GM21526 (cell line): Measurements from ENCODE around the gene HDGFL2.

Experiments used
- ATAC-seq: cut with Tn5 transposase; IDR thresholded peaks from one replicate; pipeline ENCODE4 v1.9.1; 2021; ENCODE audit warnings: moderate library complexity; ENCODE audit not compliant: unreplicated experiment, low FRiP score

HDGFL2 gene

DNA sequence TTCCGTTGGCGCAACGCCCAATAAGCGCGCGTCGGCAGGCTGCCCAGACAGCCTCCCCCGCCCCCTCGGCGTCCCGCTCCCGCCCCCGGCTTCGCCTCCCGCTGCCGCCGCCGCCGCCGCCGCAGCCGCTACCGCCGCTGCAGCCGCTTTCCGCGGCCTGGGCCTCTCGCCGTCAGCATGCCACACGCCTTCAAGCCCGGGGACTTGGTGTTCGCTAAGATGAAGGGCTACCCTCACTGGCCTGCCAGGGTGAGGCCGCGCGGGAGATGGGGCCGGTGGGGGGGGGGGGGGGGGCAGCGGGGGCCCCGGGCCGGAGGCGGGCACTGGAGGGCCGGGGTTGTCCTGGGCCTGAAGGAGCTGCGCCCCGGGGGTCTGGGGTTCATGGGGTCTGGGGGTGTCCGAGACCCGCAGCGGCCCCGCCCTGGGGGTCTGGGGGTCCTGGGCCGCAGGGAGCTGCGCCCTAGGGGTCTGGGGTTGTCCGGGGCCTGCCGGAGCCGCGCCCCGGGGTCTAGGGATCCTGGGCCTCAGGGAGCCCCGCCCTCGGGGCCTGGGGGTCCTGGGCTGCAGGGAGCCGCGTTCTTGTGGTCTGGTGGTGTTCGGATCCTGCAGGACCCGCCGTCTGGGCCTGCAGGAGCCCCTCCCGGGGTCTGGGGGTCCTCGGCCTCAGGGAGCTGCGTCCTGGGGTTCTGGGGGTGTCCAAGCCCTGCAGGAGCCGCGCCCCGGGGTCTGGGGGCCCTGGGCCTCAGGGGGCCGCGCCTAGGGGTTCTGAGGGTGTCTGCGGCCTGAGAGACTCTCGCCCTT is at the start of gene HDGFL2:
TSS of gene HDGFL2 (plus strand) at position 124 of the 801 bp plus-strand sequence. CDS start at position 178, 54 bp downstream.
- no peak for ATAC-seq

DNA sequence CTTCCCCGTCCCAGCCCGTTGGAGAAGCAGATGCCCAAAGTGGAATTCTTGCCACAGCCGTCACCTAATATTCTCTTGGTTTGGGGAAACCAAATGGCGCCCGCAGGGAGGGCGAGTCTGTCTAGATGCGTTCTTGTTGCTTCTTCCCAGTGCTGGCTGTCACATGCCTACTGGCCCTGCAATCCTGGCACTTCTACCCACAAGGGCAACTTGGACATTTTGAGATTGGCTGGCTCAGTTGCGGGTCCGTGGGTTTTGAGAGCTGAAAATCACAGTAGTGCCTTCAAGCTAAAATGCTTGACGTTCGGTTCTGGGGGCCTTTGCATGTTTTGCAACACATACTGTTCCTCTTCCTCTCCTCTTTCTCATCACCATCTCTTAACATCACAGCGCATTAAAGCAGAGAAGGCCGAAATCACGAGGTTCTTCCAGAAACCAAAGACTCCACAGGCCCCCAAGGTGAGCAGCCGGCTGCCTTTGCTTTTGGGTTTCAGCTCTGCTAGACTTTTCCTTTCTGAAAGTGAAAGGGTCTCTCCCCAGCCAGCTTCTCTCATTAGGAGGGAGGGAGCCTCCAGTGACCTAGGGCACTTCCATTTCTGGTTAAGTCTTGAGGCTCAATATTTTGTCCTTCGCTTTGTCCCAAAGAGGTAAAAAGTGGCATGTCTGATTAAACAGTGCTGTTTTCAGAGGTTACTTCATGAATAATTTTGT is 48.5 kb upstream of the HDGFL2 start:
- ATAC-seq: no peak

DNA sequence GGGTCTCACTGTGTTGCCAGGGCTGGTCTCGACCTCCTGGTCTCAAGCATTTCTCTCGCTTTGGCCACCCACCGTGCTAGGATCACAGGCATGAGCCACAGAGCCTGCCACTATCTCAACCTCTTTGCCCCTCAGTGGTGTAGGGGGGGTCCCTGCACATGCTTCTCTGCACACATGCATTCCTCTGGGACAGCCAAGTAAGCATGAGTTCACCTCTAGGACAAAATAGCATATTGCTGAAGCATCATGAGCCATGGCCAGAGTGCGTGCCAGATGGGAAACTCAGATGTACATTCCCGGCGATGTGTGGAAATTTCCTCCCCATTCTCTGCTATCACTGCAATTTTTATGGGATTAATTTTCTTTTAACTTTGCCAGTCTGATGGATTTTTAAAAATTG is 46.6 kb upstream of the HDGFL2 start:
- ATAC-seq: no peak

DNA sequence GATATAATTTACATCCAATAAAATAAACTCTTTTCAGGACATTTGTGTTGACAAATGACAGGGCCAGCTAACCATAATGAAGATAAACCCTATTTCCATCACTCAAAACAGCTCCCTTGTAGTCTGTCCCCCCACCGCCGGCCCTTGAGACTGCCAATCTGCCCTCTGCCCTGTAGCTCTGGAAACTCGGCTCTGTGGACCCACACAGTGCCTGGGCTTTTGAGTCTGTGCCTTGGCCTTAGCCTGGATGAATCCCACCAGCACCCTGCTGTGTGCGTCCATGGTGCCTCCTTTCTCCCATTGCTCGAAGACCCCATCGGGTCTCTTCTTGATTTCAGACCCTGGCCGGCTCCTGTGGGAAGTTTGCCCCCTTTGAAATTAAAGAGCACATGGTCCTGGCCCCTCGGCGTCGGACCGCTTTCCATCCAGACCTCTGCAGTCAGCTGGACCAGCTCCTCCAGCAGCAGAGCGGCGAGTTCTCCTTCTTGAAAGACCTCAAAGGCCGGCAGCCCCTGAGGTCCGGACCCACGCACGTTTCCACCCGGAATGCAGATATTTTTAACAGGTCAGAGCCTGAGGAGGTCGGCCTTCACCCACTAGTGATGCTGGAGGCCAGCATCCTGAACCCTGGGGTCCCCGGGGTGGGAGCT is 43.6 kb upstream of the HDGFL2 start:
- no peak for ATAC-seq

DNA sequence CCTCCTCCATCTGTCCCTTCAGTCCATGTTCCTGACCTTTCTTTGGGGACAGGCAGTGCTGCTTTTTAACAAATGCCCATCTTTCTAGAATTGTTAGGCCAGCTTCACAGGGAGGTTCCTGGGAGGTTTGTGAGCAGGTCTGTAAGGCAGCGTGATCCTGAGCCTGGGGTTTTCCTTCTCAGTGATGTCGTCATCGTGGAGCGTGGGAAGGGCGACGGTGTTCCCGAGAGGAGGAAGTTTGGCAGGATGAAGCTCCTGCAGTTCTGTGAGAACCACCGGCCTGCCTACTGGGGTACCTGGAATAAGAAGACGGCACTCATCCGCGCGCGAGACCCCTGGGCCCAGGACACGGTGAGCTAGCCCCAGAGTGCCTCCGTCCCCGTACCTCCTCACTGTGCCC is 42.8 kb upstream of the HDGFL2 start:
- no peak for ATAC-seq

DNA sequence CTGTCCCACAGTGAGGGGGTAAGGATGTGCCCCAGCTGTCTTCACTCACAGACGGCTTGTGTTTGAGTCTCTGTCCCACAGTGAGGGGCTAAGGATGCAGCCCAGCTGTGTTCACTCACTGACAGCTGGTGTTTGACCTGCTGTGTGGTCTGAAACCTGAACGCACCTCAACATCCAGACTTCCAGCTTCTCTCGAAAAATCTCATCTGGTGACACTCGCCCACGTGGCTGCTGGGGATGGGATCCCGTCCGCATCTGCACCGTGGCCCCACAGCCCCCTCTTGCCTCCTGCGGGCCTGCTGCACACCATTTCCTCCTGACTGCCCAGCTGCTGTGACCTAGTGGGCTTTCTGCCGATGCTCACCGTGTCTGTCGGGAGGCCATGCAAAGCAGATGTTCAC is 42.3 kb upstream of the HDGFL2 start:
- no peak for ATAC-seq

DNA sequence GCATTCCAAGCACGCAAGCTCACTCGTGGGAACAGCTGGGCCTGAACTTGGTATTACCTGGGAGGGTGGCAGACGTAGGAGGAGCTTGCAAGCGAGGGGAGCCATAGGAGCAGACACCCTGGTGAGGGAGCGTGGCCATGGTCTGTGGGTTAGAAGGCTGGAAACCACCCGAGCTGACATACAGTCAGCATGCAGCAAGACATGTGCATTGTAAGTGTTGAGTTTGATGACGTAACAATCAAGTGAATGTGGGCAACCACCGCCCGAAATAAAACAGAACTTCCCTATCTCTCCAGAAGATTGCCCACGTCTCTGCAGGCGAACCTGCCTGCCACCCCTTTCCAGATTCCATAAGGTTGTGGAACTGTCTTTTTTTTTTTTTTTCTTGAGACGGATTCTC is 41.3 kb upstream of the HDGFL2 start:
- no peak for ATAC-seq

DNA sequence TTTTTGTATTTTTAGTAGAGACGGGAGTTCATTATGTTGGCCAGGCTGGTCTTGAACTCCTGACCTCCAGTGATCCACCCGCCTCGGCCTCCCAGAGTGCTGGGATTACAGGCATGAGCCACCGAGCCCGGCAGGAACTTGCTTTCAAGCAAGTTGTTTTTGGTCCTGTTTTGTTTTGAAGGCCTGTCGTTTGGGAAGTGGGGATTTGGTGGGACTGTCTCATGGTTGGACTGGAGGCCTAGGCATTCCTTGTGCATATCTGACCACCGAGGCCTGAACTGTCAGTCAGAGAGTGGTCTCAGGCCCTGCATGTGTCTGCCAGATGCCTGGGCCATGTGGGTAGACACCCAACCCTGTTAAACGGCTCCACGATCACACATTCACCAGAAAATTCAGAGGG is 40.8 kb upstream of the HDGFL2 start:
- no peak for ATAC-seq

DNA sequence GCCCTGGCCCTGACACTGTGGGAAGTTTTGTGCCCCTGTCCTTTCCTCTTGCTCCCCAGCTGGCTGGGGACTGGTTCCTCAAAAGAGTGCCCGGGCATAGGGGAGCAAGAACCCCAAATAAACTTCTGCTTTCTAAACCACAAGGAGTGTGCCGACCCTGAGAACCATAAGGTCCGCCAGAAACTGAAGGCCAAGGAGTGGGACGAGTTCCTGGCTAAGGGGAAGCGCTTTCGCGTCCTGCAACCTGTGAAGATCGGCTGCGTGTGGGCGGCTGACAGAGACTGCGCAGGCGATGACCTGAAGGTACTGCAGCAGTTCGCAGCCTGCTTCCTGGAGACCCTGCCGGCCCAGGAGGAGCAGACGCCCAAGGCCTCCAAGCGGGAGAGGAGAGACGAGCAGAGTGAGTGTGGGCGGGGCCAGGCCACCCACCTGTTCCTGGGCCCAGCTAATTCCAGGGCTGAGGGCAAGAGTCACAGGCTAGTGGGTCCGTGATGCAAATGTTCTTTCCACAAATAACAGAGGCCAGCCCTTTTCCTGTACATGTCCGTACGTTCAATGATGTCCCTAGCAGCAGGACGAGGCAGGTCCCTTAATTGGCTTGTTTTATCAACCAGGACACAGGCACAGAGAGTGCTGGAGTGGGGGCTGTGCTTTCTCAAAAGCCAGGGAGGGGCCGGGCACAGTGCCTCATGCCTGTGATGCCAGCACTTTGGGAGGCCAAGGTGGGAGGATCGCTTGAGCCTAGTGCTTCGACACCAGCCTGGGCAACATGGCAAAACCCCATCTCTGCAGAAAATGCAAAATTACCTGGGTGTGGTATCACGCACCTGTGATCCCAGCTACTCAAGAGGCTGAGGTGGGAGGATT is 40.1 kb upstream of the HDGFL2 start:
- ATAC-seq: no peak

DNA sequence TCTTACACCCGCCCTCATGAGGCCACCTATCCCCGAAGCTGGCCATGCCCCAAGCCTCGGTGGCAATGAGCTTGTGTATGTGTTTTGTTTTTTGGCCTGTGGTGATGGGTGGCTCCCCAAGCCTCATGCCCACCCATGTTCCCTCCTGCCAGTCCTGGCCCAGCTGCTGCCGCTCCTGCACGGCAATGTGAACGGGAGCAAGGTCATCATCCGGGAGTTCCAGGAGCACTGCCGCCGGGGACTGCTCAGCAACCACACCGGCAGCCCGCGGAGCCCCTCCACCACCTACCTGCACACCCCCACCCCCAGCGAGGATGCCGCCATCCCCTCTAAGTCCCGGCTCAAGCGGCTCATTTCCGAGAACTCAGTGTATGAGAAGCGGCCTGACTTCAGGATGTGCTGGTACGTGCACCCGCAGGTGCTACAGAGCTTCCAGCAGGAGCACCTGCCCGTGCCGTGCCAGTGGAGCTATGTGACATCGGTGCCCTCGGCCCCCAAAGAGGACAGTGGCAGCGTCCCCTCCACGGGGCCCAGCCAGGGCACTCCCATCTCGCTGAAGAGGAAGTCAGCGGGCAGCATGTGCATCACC is 39.1 kb upstream of the HDGFL2 start:
- ATAC-seq: no peak

DNA sequence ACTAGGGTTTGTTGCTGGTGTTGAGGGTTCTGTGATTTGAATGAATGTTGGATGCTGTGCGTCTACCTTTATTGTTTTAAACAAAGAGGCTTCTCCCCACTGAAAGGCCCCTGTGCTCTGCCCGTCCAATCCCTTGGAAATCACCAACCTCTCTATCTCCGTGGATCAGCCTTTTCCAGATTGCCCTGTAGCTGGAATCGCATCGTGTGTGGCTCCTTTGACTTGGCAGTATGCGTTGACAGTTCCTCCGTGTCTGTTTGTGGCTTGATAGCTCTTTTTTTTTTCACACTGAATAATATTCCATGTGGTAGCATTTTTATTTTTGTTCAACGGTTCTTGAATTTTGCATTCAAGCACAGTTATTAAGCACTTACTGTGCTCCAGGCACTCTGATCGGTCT is 37.7 kb upstream of the HDGFL2 start:
- ATAC-seq: no peak

DNA sequence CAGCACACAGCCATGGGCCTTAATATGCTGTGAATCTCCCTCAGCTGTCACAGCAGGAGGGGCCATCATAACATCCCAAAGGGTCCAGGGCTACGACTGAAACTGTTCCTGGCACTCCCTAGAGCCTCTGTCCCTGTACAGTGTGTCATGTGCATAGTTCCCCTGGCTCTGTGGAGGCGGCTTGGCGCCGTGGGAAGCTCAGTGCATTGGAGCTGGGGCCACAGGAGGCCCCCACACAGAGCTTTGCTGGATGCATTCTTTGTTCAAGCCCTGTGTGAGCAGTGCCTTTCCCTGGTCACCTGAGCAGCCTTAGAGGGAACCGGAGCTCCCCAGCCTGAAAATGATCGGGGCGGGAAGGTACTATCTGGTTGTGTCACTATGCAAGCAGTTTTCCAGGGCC is 35.9 kb upstream of the HDGFL2 start:
- no peak for ATAC-seq

DNA sequence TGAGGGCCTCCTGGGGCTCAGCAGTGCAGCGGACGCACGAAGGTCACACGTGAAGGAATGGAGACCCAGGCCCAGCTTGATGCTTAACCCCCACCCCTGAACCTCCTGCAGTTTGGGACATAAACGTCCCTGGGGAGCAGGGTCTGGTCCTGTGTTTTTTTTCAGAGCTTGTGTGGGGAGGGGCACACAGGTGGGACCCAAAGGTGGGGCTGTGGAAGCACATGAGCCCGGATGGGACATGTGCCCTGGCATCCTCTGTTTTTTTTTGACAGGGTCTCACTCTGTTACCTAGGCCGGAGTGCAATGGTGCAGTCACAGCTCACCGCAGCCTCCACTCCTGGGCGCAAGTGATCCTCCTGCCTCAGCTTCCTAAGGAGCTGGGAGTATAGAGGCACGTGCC is 35.0 kb upstream of the HDGFL2 start:
- ATAC-seq: no peak

DNA sequence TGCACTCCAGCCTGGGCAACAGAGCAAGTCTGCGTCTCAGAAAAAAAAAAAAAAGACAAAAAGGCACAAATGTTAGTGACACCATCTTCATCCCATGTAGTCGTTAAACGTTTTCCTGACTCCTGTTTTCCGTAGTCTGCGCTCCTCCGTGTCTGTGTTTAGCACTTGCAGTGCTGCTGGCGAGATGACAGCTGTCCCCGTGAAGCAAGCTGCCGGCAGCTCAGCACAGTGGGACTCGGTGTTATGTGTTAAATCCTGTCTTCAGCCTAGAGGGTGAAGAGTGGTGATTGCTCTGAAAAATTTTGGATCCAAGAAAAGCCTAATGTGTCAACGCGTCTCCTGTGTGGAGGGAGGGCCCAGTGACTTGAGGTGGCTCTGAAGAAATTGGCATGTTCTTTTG is 32.9 kb upstream of the HDGFL2 start:
- no peak for ATAC-seq

DNA sequence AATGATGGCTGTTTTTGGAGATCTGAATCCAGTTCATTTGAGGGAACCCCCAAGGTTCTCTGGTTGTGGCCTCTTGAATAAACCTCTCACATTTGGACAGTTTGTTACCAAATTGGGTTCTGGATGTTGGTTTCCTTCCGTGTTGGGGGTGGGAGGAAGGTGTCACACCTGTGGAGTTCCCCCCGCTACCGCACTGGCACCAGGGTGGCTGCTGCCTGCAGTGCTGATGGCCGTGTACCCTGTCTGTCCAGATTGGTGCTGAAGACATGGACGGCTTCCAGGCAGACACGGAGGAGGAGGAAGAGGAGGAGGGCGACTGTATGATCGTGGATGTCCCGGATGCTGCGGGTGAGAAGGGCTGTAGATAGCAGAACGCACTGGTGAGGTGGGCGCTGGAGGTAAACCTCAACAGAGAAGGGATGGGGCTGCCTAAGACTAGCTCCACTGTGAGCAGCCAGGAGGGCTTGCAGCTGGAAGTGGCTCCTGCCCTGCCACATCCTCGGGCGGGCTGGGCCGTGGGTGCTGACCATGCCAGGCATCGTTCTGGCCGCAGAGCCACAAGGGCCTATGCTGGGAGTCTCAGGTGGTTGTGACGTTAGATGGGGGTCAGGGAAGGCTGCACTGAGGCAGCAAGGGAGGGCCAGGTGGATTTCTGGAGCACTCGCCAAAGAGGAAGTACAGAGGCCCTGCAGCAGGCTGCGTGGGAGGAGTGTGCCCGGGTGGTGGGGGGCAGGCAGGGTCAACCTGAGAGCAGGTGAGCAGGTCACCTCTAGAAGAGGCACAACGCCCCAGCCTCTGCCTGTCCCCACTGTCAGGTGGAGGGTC is 29.9 kb upstream of the HDGFL2 start:
- ATAC-seq: no peak

DNA sequence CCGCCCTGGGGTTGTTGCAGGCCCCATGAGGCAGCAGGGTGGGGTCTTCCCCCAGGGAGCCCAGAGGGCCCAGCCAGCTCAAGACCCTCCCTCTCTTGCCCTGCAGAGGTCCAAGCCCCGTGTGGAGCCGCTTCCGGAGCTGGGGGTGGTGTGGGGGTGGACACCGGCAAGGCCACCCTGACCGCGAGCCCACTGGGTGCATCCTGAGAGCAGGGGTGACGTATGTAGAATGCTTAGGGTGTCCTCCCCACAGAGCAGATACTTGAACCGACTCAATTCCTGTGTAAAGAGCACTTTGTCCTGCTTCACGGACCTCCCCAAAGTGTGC is 29.3 kb upstream of the HDGFL2 start:
- ATAC-seq: no peak

DNA sequence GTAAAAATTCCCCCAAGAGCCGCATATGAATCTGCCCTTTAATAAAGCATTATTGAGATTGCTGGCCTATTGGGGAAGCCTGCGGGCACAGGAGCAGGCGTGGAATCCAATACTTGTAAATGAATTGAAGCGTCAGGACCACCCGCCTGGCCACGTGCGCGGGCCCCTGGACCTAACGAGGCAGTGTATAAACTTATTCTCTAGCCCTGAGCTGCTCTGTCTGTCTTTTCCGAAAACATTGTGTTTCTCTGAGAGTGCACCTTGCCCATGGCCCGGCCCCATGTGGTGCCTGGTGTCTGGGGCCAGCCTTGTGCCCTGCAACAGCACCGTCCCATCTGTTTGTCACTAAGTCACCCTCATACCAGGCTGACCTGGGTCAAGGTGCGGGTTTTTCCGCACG is 28.9 kb upstream of the HDGFL2 start:
- no peak for ATAC-seq

DNA sequence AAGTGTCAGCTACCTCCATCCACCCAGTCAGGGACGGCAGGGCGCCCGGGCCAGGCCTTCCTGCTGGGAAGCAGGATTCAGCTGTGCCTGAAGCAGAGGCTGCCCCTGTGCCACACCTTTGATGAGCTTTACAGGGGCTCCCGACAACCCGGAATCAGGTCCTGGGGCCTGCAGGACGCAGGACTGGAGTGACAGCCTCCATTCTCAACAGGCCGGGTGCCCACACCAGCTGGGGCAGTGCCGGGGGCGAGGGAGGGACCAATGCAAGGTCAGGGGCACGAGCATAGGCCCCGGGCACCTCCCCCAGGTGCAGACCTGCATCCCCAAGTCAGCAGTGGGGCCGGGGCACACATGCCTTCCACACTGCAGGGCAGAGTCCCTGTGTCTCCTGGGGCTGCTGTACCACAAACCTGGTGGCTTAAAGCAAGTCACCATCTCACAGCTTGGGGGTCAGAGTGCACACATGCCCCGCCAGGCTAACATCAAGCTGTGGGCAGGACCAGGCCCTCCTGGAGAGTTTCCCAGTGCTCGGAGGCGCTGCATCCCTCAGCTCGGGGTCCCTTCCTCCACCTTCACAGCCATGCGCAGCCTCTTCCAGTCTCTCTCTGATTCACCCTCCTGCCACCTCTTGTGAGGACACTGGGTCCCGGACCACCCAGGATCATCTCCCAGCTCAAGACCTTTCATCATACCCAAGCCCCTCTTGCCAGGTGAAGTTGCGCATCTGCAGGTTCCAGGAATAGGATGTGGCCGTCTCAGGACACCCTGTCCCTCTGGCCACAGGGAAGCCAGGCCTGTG is 27.9 kb upstream of the HDGFL2 start:
- ATAC-seq: no peak
